GM10248 (cell line): ENCODE results near the gene ZNF484.
"Not testable (repeated sequence)": the region's sequence is repeated elsewhere in the genome, so short reads cannot be mapped to it uniquely, and the experiment has no call there.

Experiments
- CTCF ChIA-PET: fragments of 300-600 bp; sonication (Branson Sonifier 250); formaldehyde crosslinking; extraction: SDS; loops from one replicate; lab custom pipeline; 2021; ENCODE audit warnings: antibody characterized with exemption; lab: Yijun Ruan, JAX
- POLR2A ChIA-PET: fragments of 350-650 bp; sonication (Branson Sonifier 250); formaldehyde crosslinking; extraction: SDS; loops from one replicate; lab custom pipeline; 2020; ENCODE audit warnings: antibody characterized with exemption; lab: Yijun Ruan, JAX
- DNase-seq: peaks from one replicate; pipeline ENCODE4 v3.0.0; 2012; ENCODE audit errors: extremely low spot score
- CTCF ChIP-seq: IDR thresholded peaks from 2 replicates; pipeline ENCODE4 v1.5.1; 2012; ENCODE audit warnings: mild to moderate bottlenecking, low read depth; ENCODE audit errors: extremely low read depth, missing control alignments, control extremely low read depth

ZNF484 gene

GRCh38 chr9:92882276-92882675, 4.4 kb upstream of the ZNF484 start:
- no peak for DNase-seq
- no peak for TF ChIP-seq CTCF
- POLR2A ChIA-PET = no interaction called here
- CTCF ChIA-PET = no interaction called here

- no peak for TF ChIP-seq CTCF
- POLR2A ChIA-PET = no interaction called here
- CTCF ChIA-PET = no interaction called here
- no peak for DNase-seq
Observed at GRCh38 chr9:92875373-92875772, 2.5 kb downstream of the ZNF484 start.

GRCh38 chr9:92870289-92870688, 7.5 kb downstream of the ZNF484 start:
- TF ChIP-seq CTCF = no peak
- ChIA-PET CTCF (interaction anchor here (0.7 kb wide), 1 partner anchor 19 kb away, joined by 3 read pairs; no protein-coding TSS in a partner anchor), POLR2A (no interaction called here)
- no peak for DNase-seq

- DNase-seq, CTCF ChIA-PET, POLR2A ChIA-PET: not testable (repeated sequence)
Observed at GRCh38 chr9:92866600-92866999, 11.2 kb downstream of the ZNF484 start.

GRCh38 chr9:92864152-92864551, 13.7 kb downstream of the ZNF484 start:
- CTCF ChIA-PET = no interaction called here
- POLR2A ChIA-PET = no interaction called here
- TF ChIP-seq CTCF = no peak

GRCh38 chr9:92860867-92861266, 17.0 kb downstream of the ZNF484 start:
- TF ChIP-seq CTCF = no peak
- ChIA-PET CTCF (no interaction called here), POLR2A (no interaction called here)
- no peak for DNase-seq

More at GRCh38 chr9:92864152-92864551, 13.7 kb downstream of the ZNF484 start:
- DNase-seq = no peak

GRCh38 chr9:92857236-92857635, 20.6 kb downstream of the ZNF484 start:
- DNase-seq = no peak
- CTCF ChIA-PET = interaction anchor here (1.2 kb wide), 1 partner anchor 12 kb away, joined by 6 read pairs; no protein-coding TSS in a partner anchor
- POLR2A ChIA-PET = no interaction called here
- no peak for TF ChIP-seq CTCF
